HUES64 (cell line): Measurements from ENCODE around the gene NELFA.

Experiments used
- H3K27ac ChIP-seq: 2 replicates; pipeline ENCODE4 v1.7.0; 2013; ENCODE audit warnings: low read depth, low read length, inconsistent platforms
- H3K27me3 ChIP-seq: 2 replicates; pipeline ENCODE4 v1.6.1; 2013; ENCODE audit warnings: mild to moderate bottlenecking, low read length; ENCODE audit not compliant: insufficient read depth
- H3K36me3 ChIP-seq: 2 replicates; pipeline ENCODE4 v1.6.1; 2013; ENCODE audit warnings: mild to moderate bottlenecking, low read length; ENCODE audit not compliant: insufficient read depth
- H3K4me1 ChIP-seq: 2 replicates; pipeline ENCODE4 v1.6.1; 2013; ENCODE audit warnings: mild to moderate bottlenecking, low read length, moderate library complexity; ENCODE audit not compliant: insufficient read depth
- H3K4me3 ChIP-seq: 2 replicates; pipeline ENCODE4 v1.5.1; 2013; ENCODE audit warnings: mild to moderate bottlenecking, low read length, moderate library complexity
- H3K9ac ChIP-seq: 2 replicates; pipeline ENCODE4 v1.6.1; 2013; ENCODE audit warnings: mild to moderate bottlenecking, low read depth, low read length
- H3K9me3 ChIP-seq: 2 replicates; pipeline ENCODE4 v1.6.1; 2013; ENCODE audit warnings: low read depth, low read length; ENCODE audit not compliant: insufficient read depth
- WGBS: fragments of 150-250, 120-280 bp; methylation state at CpG from one replicate; pipeline ENCODE4 v1.1.7; 2013; ENCODE audit warnings: missing lambda C conversion rate; 5-methylcytosine and 5-hydroxymethylcytosine counted together

NELFA gene

GRCh38 chr4:2046031-2046961 is 37.5 kb upstream of the NELFA start:
- Histone ChIP-seq H3K27ac (no peak overlapping the region), H3K4me3 (no peak overlapping the region), H3K9ac (no peak overlapping the region)

GRCh38 chr4:2045518-2045951 is 36.8 kb upstream of the NELFA start:
- Histone ChIP-seq H3K27ac (no peak overlapping the region), H3K4me3 (no peak overlapping the region), H3K27me3 (peaks cover 51% of the 10 kb centered on the region), H3K9me3 (no peaks in the 10 kb centered on the region), H3K36me3 (no peaks in the 10 kb centered on the region), H3K4me1 (no peaks in the 10 kb centered on the region), H3K9ac (no peak overlapping the region)
- 90% methylated on average over 11 of the region's 11 CpGs for WGBS

More at GRCh38 chr4:2046031-2046961, 37.5 kb upstream of the NELFA start:
- Histone ChIP-seq H3K36me3 (no peaks in the 10 kb centered on the region), H3K4me1 (0 out of 2 replicates have a peak, but pooled peaks cover 2% of the 10 kb centered on the region), H3K27me3 (peaks cover 47% of the 10 kb centered on the region), H3K9me3 (no peaks in the 10 kb centered on the region)
- 84% methylated on average over 28 of the region's 28 CpGs for WGBS

- no peak overlapping the region for H3K9ac ChIP-seq
- WGBS, result 91% methylated on average over 18 of the region's 18 CpGs
- peaks cover 58% of the 10 kb centered on the region for H3K27me3 ChIP-seq
These were observed 36.1 kb upstream of the NELFA start for GRCh38 chr4:2044542-2045517.

GRCh38 chr4:2044119-2044485 is 35.3 kb upstream of the NELFA start:
- no peaks in the 10 kb centered on the region for H3K9me3 ChIP-seq
- H3K36me3 ChIP-seq, result no peaks in the 10 kb centered on the region
- H3K4me3 ChIP-seq, result no peak overlapping the region
- H3K9ac ChIP-seq, result no peak overlapping the region
- H3K4me1 ChIP-seq, result no peaks in the 10 kb centered on the region
- no peak overlapping the region for H3K27ac ChIP-seq
- peaks cover 65% of the 10 kb centered on the region for H3K27me3 ChIP-seq
- 92% methylated on average over 6 of the region's 6 CpGs for WGBS

More at GRCh38 chr4:2044542-2045517, 36.1 kb upstream of the NELFA start:
- Histone ChIP-seq H3K27ac (no peak overlapping the region), H3K4me3 (no peak overlapping the region), H3K36me3 (no peaks in the 10 kb centered on the region), H3K9me3 (no peaks in the 10 kb centered on the region), H3K4me1 (no peaks in the 10 kb centered on the region)

- Histone ChIP-seq H3K27ac (no peak overlapping the region), H3K27me3 (peaks cover 71% of the 10 kb centered on the region), H3K9ac (no peak overlapping the region), H3K9me3 (no peaks in the 10 kb centered on the region), H3K4me1 (no peaks in the 10 kb centered on the region), H3K4me3 (no peak overlapping the region), H3K36me3 (no peaks in the 10 kb centered on the region)
- 93% methylated on average over 18 of the region's 18 CpGs for WGBS
These were observed 34.8 kb upstream of the NELFA start for GRCh38 chr4:2043396-2044118.

GRCh38 chr4:2042947-2043395 is 34.2 kb upstream of the NELFA start:
- Histone ChIP-seq H3K36me3 (no peaks in the 10 kb centered on the region), H3K4me3 (peak overlapping the region; percentile 29), H3K9me3 (no peaks in the 10 kb centered on the region), H3K27me3 (peaks cover 75% of the 10 kb centered on the region), H3K27ac (no peak overlapping the region), H3K9ac (no peak overlapping the region), H3K4me1 (no peaks in the 10 kb centered on the region)
- 81% methylated on average over 8 of the region's 8 CpGs for WGBS

- peak overlapping the region; percentile 77 for H3K4me3 ChIP-seq
- 3% methylated on average over 78 of the region's 80 CpGs for WGBS
- no peaks in the 10 kb centered on the region for H3K9me3 ChIP-seq
- H3K9ac ChIP-seq, result no peak overlapping the region
- peaks cover 76% of the 10 kb centered on the region for H3K27me3 ChIP-seq
- no peaks in the 10 kb centered on the region for H3K36me3 ChIP-seq
- H3K4me1 ChIP-seq, result no peaks in the 10 kb centered on the region
- no peak overlapping the region for H3K27ac ChIP-seq
These were observed 33.6 kb upstream of the NELFA start for GRCh38 chr4:2042204-2042946.

- WGBS, result under 1% methylated on average over 94 of the region's 94 CpGs
- peaks cover 83% of the 10 kb centered on the region for H3K27me3 ChIP-seq
- H3K4me3 ChIP-seq, result peak overlapping the region; percentile 77
- H3K9me3 ChIP-seq, result no peaks in the 10 kb centered on the region
- no peak overlapping the region for H3K27ac ChIP-seq
- no peaks in the 10 kb centered on the region for H3K4me1 ChIP-seq
- 0 out of 2 replicates have a peak overlapping the region, but pooled peaks have one; percentile 40 for H3K9ac ChIP-seq
- no peaks in the 10 kb centered on the region for H3K36me3 ChIP-seq
These were observed 32.7 kb upstream of the NELFA start for GRCh38 chr4:2041239-2042130.

GRCh38 chr4:2040391-2041238 is 31.8 kb upstream of the NELFA start:
- no peak overlapping the region for H3K9ac ChIP-seq
- H3K27me3 ChIP-seq, result peaks cover 85% of the 10 kb centered on the region
- no peaks in the 10 kb centered on the region for H3K36me3 ChIP-seq
- peak overlapping the region; percentile 77 for H3K4me3 ChIP-seq
- WGBS, result 9% methylated on average over 91 of the region's 91 CpGs
- no peak overlapping the region for H3K27ac ChIP-seq
- H3K9me3 ChIP-seq, result no peaks in the 10 kb centered on the region
- no peaks in the 10 kb centered on the region for H3K4me1 ChIP-seq
